Measurements from ENCODE around the gene COL11A1. TPM values are rescaled to one million over a fixed set of nuclear protein-coding genes. Genes with fewer than 3 reads are reported as not detected.
A peak's percentile ranks its signal among the peaks of the same experiment; 100 is the strongest.

COL11A1 gene
- total RNA-seq, 4 donors from 2014 or later = 9.8 to 24.3 (median 12.8) TPM

- peak overlapping the region in 1 of 4 donors; percentile 62 for H3K4me3 ChIP-seq
- no peaks in the 10 kb centered on the region for H3K27me3 ChIP-seq
- no peak for TF ChIP-seq CTCF (IDR thresholded peaks at IDR 0.05)
- no peak for TF ChIP-seq POLR2A (IDR thresholded peaks at IDR 0.05)
- no peak for TF ChIP-seq EP300 (IDR thresholded peaks at IDR 0.05)
- peaks cover 0 to 31% (median 0%) of the 10 kb centered on the region in 4 donors for H3K4me1 ChIP-seq
- no peak for DNase-seq (ENCODE audit: low spot score in 2 of 2)
- H3K9me3 ChIP-seq = no peaks in the 10 kb centered on the region
- H3K36me3 ChIP-seq = no peaks in the 10 kb centered on the region
- H3K27ac ChIP-seq = peak overlapping the region in 2 of 4 donors; percentile 76 to 84
- WGBS, 2 donors = 30 to 41% methylated on average over 6 of the region's 6 CpGs
Observed at GRCh38 chr1:103109311-103109920, 1.1 kb upstream of the COL11A1 start.

DNA sequence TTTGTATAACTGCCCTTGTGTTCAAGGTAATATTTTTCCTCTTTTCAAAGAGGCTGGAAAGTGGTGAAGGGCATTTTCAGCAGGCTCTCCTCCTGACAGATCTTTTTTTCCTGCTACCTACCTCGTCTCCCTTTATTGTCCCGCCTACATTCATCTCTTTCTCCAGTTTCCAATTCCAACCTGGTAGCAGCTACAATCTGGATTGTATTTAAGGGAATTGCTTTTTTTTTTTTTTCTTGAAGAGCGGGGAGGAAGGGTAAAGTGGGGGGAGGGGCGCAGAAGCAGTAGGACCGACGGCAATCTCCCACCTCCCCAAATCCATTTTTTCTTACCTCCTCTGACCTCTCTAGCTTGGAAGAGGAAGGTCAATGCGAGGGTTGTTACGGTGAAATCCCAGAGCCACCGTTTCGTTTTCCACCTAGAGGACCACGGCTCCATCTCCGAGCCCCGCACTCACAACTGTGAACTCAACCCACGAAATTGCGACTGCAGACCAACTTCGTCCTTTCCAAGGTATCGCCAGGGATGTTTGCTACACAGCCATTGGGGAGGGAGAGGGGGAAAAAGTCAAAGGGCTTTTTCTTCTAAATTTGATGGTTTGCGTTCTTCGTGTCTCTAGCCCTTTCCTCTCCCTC is 464 bp downstream of the COL11A1 start:
- Histone ChIP-seq H3K9me3 (no peaks in the 10 kb centered on the region), H3K4me3 (peak overlapping the region; percentile 33 to 63 (median 52)), H3K27ac (peak overlapping the region in 3 of 4 donors; percentile 2 to 84 (median 76)), H3K27me3 (no peaks in the 10 kb centered on the region), H3K4me1 (peaks cover 0 to 31% (median 0%) of the 10 kb centered on the region in 4 donors), H3K36me3 (no peaks in the 10 kb centered on the region)
- TF ChIP-seq CTCF (IDR thresholded peaks at IDR 0.05) (no peak), EP300 (IDR thresholded peaks at IDR 0.05) (no peak), POLR2A (IDR thresholded peaks at IDR 0.05) (no peak)
- no peak for DNase-seq (ENCODE audit: low spot score in 2 of 2)
- 0 to 2% methylated on average over 19 of the region's 19 CpGs for WGBS, 2 donors

DNA sequence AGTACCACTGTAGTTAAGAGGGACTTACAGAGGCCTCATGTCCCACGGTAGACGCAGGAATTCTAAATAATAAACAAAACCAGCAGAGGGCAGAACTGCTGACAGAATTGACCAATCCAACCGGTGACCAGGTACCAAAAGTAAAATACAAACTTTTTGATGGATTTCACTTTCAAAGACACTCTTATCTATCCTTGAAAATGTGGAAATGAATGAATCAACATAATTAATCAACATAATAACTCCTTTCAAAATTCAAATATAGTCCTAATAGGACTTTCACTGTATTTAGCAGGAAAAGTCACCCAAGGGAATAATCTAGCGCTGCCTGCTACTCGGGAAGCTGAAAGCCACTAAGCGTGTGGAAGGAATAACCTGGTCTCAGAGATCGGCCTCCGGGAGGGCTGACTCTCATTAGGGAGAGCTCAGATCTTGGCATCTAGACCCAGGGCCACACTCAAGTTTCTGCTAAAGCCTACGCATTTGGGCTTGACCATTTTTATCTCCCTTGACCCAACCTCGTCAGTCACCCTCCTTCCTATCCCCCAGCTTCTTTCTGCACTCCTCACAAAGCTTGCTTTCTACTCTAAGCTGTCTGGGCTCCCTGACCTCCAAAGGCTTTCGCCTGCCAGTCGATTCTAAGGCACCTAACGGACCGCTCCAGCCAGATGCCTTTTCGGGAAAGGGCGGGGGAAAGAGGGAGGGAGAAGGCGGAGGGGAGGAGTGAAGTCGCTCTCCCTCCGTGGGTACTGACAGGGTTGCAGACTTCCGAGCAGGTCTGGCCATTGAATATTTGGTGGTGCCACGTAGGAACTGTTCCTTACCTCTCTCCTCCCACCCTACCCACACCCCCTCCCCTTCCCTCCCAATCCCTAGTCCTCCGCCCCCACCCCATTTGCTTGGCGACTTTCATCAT is 1.6 kb downstream of the COL11A1 start:
- Histone ChIP-seq H3K4me1 (peaks cover 0 to 31% (median 0%) of the 10 kb centered on the region in 4 donors), H3K4me3 (peak overlapping the region; percentile 33 to 63 (median 52)), H3K27ac (peak overlapping the region; percentile 28 to 84 (median 62)), H3K27me3 (no peaks in the 10 kb centered on the region), H3K36me3 (no peaks in the 10 kb centered on the region), H3K9me3 (no peaks in the 10 kb centered on the region)
- WGBS, 2 donors = 2% methylated on average over 23 of the region's 23 CpGs
- TF ChIP-seq POLR2A (IDR thresholded peaks at IDR 0.05) (no peak), EP300 (IDR thresholded peaks at IDR 0.05) (peak in 1 of 2 donors; percentile 27), CTCF (IDR thresholded peaks at IDR 0.05) (peak; percentile 36 to 63 (median 56))
- peak; percentile 19 to 75 for DNase-seq (ENCODE audit: low spot score in 2 of 2)

GRCh38 chr1:103101399-103101798 is 6.9 kb downstream of the COL11A1 start:
- 42 to 44% methylated on average over 1 of the region's 1 CpG for WGBS, 2 donors
- H3K36me3 ChIP-seq = no peaks in the 10 kb centered on the region

More at GRCh38 chr1:103101399-103101798, 6.9 kb downstream of the COL11A1 start:
- no peaks in the 10 kb centered on the region for H3K27me3 ChIP-seq
- TF ChIP-seq POLR2A (IDR thresholded peaks at IDR 0.05) (no peak), EP300 (IDR thresholded peaks at IDR 0.05) (no peak), CTCF (IDR thresholded peaks at IDR 0.05) (no peak)
- H3K4me1 ChIP-seq = no peaks in the 10 kb centered on the region
- no peaks in the 10 kb centered on the region for H3K9me3 ChIP-seq
- no peak overlapping the region for H3K4me3 ChIP-seq
- DNase-seq (ENCODE audit: low spot score in 2 of 2) = no peak
- H3K27ac ChIP-seq = no peak overlapping the region
